Neural crest cell (in vitro differentiated cells): Measurements from ENCODE around the gene TMOD2. TPM values are rescaled to one million over a fixed set of nuclear protein-coding genes. Genes with fewer than 3 reads are reported as not detected.

Experiments used
- DNase-seq: peaks from one replicate; pipeline ENCODE4 v3.0.0; 2021; ENCODE audit warnings: low read depth, mixed read lengths, low spot score
- H3K27ac Mint-ChIP-seq: one replicate; pipeline ENCODE4 v1.8.0; 2021; ENCODE audit warnings: mild to moderate bottlenecking, mixed read lengths; ENCODE audit not compliant: unreplicated experiment
- H3K27me3 Mint-ChIP-seq: 2 replicates; pipeline ENCODE4 v1.8.0; 2021; ENCODE audit warnings: low read depth, mild to moderate bottlenecking, mixed read lengths
- H3K36me3 Mint-ChIP-seq: 2 replicates; pipeline ENCODE4 v1.8.0; 2021; ENCODE audit warnings: low read depth, mild to moderate bottlenecking, mixed read lengths
- H3K4me1 Mint-ChIP-seq: 2 replicates; pipeline ENCODE4 v1.8.0; 2021; ENCODE audit warnings: mixed read lengths
- H3K4me3 Mint-ChIP-seq: one replicate; pipeline ENCODE4 v1.8.0; 2021; ENCODE audit warnings: mild to moderate bottlenecking, mixed read lengths
- H3K9me3 Mint-ChIP-seq: 2 replicates; pipeline ENCODE4 v1.8.0; 2021; ENCODE audit warnings: mixed read lengths
- total RNA-seq: library from RNA; stranded (reverse); gene quantifications from 2 replicates; pipeline ENCODE4 v1.2.1, GENCODE V29; 2021
- TF ChIP-seq, protein P1 (sequence below): fragments of 200-600 bp; sonication (generic); conservative IDR thresholded peaks from 2 replicates; pipeline ENCODE4 v1.5.0; 2021; ENCODE audit warnings: antibody characterized with exemption, mild to moderate bottlenecking

The TMOD2 gene
- total RNA-seq, 1 donor from 2014 or later: 17.4 TPM

DNA sequence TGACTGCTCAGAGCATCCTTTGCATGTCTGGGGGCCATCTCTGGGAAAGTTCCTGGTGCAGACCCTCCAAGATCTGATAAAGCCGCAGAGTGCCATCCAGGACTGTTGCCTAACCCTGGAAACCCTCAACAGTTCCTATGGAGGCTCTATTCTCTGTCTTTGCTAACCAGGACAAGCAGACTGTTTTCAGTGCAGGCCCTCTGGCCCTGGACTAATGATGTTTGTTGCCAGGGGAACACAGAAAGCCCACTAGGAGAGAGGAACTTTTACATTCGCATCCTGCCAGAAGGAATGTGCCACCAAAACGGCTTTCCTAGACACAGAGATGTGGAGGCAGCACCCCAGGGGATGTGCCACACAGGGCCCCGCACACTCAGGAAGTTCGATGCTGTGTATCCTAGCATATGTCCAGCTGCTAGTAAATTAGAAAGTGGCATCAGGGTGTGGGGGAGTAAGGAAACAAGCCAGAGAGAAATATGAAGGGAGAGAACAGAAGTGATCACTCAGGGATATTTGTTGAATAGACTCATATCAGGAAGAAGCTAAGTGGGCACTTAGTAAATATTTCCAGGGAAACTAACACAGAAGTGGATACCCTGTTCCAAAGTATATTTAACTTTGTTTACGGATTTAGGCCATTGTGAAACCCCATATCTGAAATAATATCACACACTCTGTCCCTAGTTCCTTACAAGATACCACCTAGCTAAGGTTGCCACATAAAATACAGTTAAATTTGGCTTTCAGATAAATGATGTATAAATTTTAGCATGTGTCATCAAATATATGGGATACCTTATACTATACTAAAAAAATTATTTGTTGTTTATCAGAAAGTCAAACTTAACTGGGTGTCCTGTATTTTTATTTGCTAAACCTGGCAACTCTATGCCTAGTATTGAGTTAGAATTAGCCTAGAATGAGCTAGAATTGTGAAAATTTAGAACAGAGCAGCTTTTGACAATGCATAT, 48.2 kb downstream of the TMOD2 start:
- no peaks in the 10 kb centered on the region for H3K36me3 Mint-ChIP-seq
- H3K27me3 Mint-ChIP-seq: no peaks in the 10 kb centered on the region
- no peak for DNase-seq
- no peak overlapping the region for H3K4me3 Mint-ChIP-seq
- peaks cover 9% of the 10 kb centered on the region for H3K4me1 Mint-ChIP-seq
- H3K9me3 Mint-ChIP-seq: no peaks in the 10 kb centered on the region
- peak overlapping the region; percentile 94 for H3K27ac Mint-ChIP-seq
- TF ChIP-seq, protein P1, sequence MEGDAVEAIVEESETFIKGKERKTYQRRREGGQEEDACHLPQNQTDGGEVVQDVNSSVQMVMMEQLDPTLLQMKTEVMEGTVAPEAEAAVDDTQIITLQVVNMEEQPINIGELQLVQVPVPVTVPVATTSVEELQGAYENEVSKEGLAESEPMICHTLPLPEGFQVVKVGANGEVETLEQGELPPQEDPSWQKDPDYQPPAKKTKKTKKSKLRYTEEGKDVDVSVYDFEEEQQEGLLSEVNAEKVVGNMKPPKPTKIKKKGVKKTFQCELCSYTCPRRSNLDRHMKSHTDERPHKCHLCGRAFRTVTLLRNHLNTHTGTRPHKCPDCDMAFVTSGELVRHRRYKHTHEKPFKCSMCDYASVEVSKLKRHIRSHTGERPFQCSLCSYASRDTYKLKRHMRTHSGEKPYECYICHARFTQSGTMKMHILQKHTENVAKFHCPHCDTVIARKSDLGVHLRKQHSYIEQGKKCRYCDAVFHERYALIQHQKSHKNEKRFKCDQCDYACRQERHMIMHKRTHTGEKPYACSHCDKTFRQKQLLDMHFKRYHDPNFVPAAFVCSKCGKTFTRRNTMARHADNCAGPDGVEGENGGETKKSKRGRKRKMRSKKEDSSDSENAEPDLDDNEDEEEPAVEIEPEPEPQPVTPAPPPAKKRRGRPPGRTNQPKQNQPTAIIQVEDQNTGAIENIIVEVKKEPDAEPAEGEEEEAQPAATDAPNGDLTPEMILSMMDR: no peak

DNA sequence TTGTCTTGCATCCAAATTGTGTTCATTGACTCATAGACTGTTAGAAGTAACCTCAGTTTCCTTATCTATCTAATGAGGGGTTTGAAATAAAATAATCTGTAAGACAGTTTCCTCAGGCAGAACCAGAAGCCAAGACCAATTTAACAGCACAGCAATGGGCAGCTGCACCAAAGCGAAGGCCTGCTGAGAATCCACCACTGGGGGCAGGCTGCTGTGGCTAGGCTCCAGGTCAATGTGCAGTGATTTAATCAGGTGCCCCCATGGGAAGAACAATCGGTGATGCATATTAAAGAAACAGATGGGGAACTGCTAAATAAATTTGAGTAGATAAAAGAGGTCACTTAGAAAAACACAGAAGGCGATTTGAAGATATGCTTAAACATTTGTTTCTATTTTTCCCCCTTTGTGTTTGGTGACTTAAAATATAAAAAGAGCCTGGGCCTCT, 50.0 kb downstream of the TMOD2 start:
- Mint-ChIP-seq H3K9me3 (no peaks in the 10 kb centered on the region), H3K4me1 (peaks cover 9% of the 10 kb centered on the region), H3K27ac (no peak overlapping the region), H3K4me3 (no peak overlapping the region), H3K36me3 (peaks cover 3% of the 10 kb centered on the region), H3K27me3 (no peaks in the 10 kb centered on the region)
- DNase-seq: peak; percentile 24
- TF ChIP-seq, protein P1: peak; percentile 64

DNA sequence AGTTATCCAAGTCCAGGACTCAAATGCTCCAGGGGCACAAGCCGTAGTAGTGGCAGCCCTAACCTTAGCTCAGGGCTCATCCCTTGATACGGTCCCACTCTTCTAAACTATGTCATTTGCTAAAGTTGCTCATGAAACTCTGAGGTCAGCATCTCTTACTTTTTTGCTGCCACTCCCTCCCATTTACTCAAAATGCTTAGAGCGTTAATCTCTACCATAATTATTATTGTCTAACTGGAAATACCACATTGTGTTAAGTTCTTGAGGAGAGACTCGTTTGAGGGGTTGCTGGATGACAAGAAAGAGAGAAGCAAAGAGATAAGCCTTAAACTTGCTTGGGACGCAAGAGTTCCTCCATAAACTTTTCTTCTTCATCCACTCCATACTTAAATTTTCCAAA, 51.2 kb downstream of the TMOD2 start:
- H3K27me3 Mint-ChIP-seq: no peaks in the 10 kb centered on the region
- no peak overlapping the region for H3K4me3 Mint-ChIP-seq
- no peak overlapping the region for H3K27ac Mint-ChIP-seq
- H3K9me3 Mint-ChIP-seq: no peaks in the 10 kb centered on the region
- H3K36me3 Mint-ChIP-seq: peaks cover 14% of the 10 kb centered on the region
- H3K4me1 Mint-ChIP-seq: peaks cover 9% of the 10 kb centered on the region
- TF ChIP-seq, protein P1: no peak
- DNase-seq: no peak

DNA sequence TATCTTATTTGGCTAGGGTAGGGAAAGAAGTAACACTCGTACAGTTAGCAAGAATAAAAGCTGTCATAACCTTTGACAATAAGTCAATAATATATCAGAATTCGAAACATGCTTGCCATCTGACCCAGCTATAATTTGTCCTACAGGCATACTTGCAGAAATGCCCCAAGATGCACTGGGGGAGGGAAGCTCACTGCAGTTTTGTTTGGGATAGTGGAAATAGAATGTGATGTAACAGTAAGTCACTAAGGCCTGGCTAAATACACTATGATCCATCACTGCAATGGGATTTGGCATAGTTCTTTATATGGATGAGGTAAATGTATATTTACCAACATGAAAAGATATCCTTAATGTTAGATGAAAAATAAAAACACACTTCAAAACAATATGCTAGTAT, 52.6 kb downstream of the TMOD2 start:
- no peaks in the 10 kb centered on the region for H3K9me3 Mint-ChIP-seq
- H3K4me3 Mint-ChIP-seq: no peak overlapping the region
- H3K27ac Mint-ChIP-seq: no peak overlapping the region
- no peak for DNase-seq
- peaks cover 14% of the 10 kb centered on the region for H3K36me3 Mint-ChIP-seq
- H3K27me3 Mint-ChIP-seq: no peaks in the 10 kb centered on the region
- peaks cover 7% of the 10 kb centered on the region for H3K4me1 Mint-ChIP-seq
- TF ChIP-seq, protein P1: no peak

DNA sequence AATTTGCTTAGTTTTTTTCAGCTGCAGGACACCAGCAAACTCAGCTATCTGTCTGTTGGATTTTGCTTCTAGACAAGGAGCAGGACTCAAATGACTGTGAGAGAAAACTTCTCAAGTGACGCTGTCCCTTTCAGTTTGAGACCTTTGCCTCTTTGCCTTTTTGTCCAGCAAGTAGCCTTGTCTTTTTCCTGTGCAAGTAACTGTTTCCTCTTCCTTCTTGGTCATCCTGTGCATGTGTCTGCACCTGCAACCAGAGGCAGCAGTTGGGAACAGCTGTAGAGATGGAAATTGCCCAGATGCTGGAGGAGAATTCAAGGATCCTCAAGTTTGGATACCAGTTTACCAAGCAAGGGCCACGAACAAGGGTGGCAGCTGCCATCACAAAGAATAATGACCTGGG, 54.7 kb downstream of the TMOD2 start:
- no peak overlapping the region for H3K27ac Mint-ChIP-seq
- no peak for DNase-seq
- no peaks in the 10 kb centered on the region for H3K27me3 Mint-ChIP-seq
- peaks cover 14% of the 10 kb centered on the region for H3K36me3 Mint-ChIP-seq
- no peak overlapping the region for H3K4me3 Mint-ChIP-seq
- TF ChIP-seq, protein P1: no peak
- H3K4me1 Mint-ChIP-seq: no peaks in the 10 kb centered on the region
- H3K9me3 Mint-ChIP-seq: no peaks in the 10 kb centered on the region
